Astrocyte (in vitro differentiated cells and primary cell): ENCODE data around the gene CYBA. TPM values are rescaled to one million over a fixed set of nuclear protein-coding genes. Genes with fewer than 3 reads are reported as not detected.

Experiments
- DNase-seq: peaks from one replicate; pipeline ENCODE4 v3.0.0-alpha.2; 2010; ENCODE audit warnings: low read depth
- FAIRE-seq: peaks from 2 replicates; lab custom pipeline; 2011; peaks lifted over from hg19 to GRCh38; lab: Jason Lieb, UNC
- H2AFZ ChIP-seq: 2 replicates; pipeline ENCODE4 v1.6.0; 2012; ENCODE audit warnings: low read depth, low read length, inconsistent platforms
- H3K27ac ChIP-seq: 2 replicates; pipeline ENCODE4 v1.5.1; 2011; ENCODE audit warnings: low read depth, low read length, inconsistent platforms
- H3K27me3 ChIP-seq: 2 replicates; pipeline ENCODE4 v1.6.0; 2011; ENCODE audit warnings: low read length, inconsistent platforms; ENCODE audit not compliant: insufficient read depth
- H3K36me3 ChIP-seq: 2 replicates; pipeline ENCODE4 v1.5.1; 2011; ENCODE audit warnings: low read length, inconsistent platforms; ENCODE audit not compliant: insufficient read depth
- H3K4me1 ChIP-seq: 2 replicates; pipeline ENCODE4 v1.5.1; 2011; ENCODE audit warnings: low read length, inconsistent platforms; ENCODE audit not compliant: insufficient read depth
- H3K4me2 ChIP-seq: 2 replicates; pipeline ENCODE4 v1.6.0; 2012; ENCODE audit warnings: low read length, inconsistent platforms
- H3K4me3 ChIP-seq: 2 replicates; pipeline ENCODE4 v1.5.1; 2011; ENCODE audit warnings: low read depth, mild to moderate bottlenecking, low read length, inconsistent platforms; ENCODE audit not compliant: insufficient read depth
- H3K79me2 ChIP-seq: 2 replicates; pipeline ENCODE4 v1.6.0; 2012; ENCODE audit warnings: mild to moderate bottlenecking, low read length, inconsistent platforms; ENCODE audit not compliant: insufficient read depth
- H3K9ac ChIP-seq: 2 replicates; pipeline ENCODE4 v1.6.0; 2012; ENCODE audit warnings: mild to moderate bottlenecking, low read length, inconsistent platforms
- H3K9me3 ChIP-seq: 2 replicates; pipeline ENCODE4 v1.5.1; 2012; ENCODE audit warnings: low read depth, mild to moderate bottlenecking, low read length, inconsistent platforms; ENCODE audit not compliant: insufficient read depth
- H4K20me1 ChIP-seq: 2 replicates; pipeline ENCODE4 v1.6.0; 2012; ENCODE audit warnings: low read length, inconsistent platforms; ENCODE audit not compliant: insufficient read depth
- H3K27ac Mint-ChIP-seq: one replicate; pipeline ENCODE4 v1.8.0; 2021; ENCODE audit warnings: mild to moderate bottlenecking, mixed read lengths; ENCODE audit not compliant: unreplicated experiment
- H3K27me3 Mint-ChIP-seq: one replicate; pipeline ENCODE4 v1.8.0; 2021; ENCODE audit warnings: low read depth, mixed read lengths; ENCODE audit not compliant: unreplicated experiment
- H3K36me3 Mint-ChIP-seq: one replicate; pipeline ENCODE4 v1.8.0; 2021; ENCODE audit warnings: low read depth, mixed read lengths; ENCODE audit not compliant: unreplicated experiment
- H3K4me1 Mint-ChIP-seq: one replicate; pipeline ENCODE4 v1.8.0; 2021; ENCODE audit warnings: low read depth, mixed read lengths; ENCODE audit not compliant: unreplicated experiment
- H3K4me3 Mint-ChIP-seq: one replicate; pipeline ENCODE4 v1.8.0; 2021; ENCODE audit warnings: mild to moderate bottlenecking, moderate library complexity, mixed read lengths; ENCODE audit not compliant: unreplicated experiment
- H3K9me3 Mint-ChIP-seq: one replicate; pipeline ENCODE4 v1.8.0; 2021; ENCODE audit warnings: mild to moderate bottlenecking, mixed read lengths; ENCODE audit not compliant: unreplicated experiment
- CTCF ChIP-seq: IDR thresholded peaks from 2 replicates; pipeline ENCODE4 v1.5.1; 2011; ENCODE audit warnings: low read depth, mild to moderate bottlenecking, inconsistent platforms, low read length, moderate library complexity; ENCODE audit not compliant: insufficient read depth
- EZH2 ChIP-seq: IDR thresholded peaks from 2 replicates; pipeline ENCODE4 v1.6.1; 2012; ENCODE audit warnings: mild to moderate bottlenecking, low read length, inconsistent platforms; ENCODE audit not compliant: insufficient read depth
- total RNA-seq: library from RNA; stranded (reverse); gene quantifications from 2 replicates; pipeline ENCODE4 v1.2.1, GENCODE V29; 2021

Gene CYBA
- total RNA-seq, 1 donor from 2014 or later = 236 TPM

- Mint-ChIP-seq H3K4me1 (no peaks in the 10 kb centered on the region), H3K36me3 (peaks cover 19% of the 10 kb centered on the region), H3K9me3 (no peaks in the 10 kb centered on the region), H3K4me3 (no peak overlapping the region), H3K27ac (no peak overlapping the region), H3K27me3 (peaks cover 3% of the 10 kb centered on the region)
- no peak overlapping the region for H3K9ac ChIP-seq
- no peaks in the 10 kb centered on the region for H3K9me3 ChIP-seq
- TF ChIP-seq EZH2 (no peak), CTCF (no peak)
- H3K4me3 ChIP-seq = no peak overlapping the region
- H3K4me1 ChIP-seq = no peaks in the 10 kb centered on the region
- FAIRE-seq (no peak), DNase-seq (no peak)
- H3K27me3 ChIP-seq = no peaks in the 10 kb centered on the region
- H3K27ac ChIP-seq = no peak overlapping the region
- no peak overlapping the region for H2AFZ ChIP-seq
- no peak overlapping the region for H3K4me2 ChIP-seq
- peaks cover 7% of the 10 kb centered on the region for H3K79me2 ChIP-seq
- peaks cover 53% of the 10 kb centered on the region for H4K20me1 ChIP-seq
- peaks cover 11% of the 10 kb centered on the region for H3K36me3 ChIP-seq
These were observed 42.8 kb downstream of the CYBA start for GRCh38 chr16:88608076-88608475.

- Histone ChIP-seq H3K4me2 (no peak overlapping the region), H3K79me2 (peaks cover 11% of the 10 kb centered on the region), H3K9me3 (no peaks in the 10 kb centered on the region), H3K27ac (no peak overlapping the region), H3K9ac (no peak overlapping the region), H4K20me1 (peaks cover 55% of the 10 kb centered on the region), H3K27me3 (no peaks in the 10 kb centered on the region), H3K4me3 (no peak overlapping the region), H3K36me3 (peaks cover 21% of the 10 kb centered on the region), H2AFZ (no peak overlapping the region), H3K4me1 (no peaks in the 10 kb centered on the region)
- Mint-ChIP-seq H3K27ac (no peak overlapping the region), H3K9me3 (no peaks in the 10 kb centered on the region), H3K4me3 (no peak overlapping the region), H3K27me3 (peaks cover 3% of the 10 kb centered on the region), H3K36me3 (peaks cover 28% of the 10 kb centered on the region), H3K4me1 (no peaks in the 10 kb centered on the region)
- FAIRE-seq (no peak), DNase-seq (no peak)
- no peak for TF ChIP-seq EZH2
These were observed 44.6 kb downstream of the CYBA start for GRCh38 chr16:88606148-88606757.

- Mint-ChIP-seq H3K27ac (no peak overlapping the region), H3K9me3 (no peaks in the 10 kb centered on the region), H3K36me3 (peaks cover 24% of the 10 kb centered on the region), H3K27me3 (no peaks in the 10 kb centered on the region), H3K4me1 (no peaks in the 10 kb centered on the region), H3K4me3 (no peak overlapping the region)
- FAIRE-seq (no peak), DNase-seq (no peak)
- Histone ChIP-seq H3K27me3 (no peaks in the 10 kb centered on the region), H3K9ac (no peak overlapping the region), H3K4me1 (no peaks in the 10 kb centered on the region), H3K4me3 (no peak overlapping the region), H3K79me2 (peaks cover 11% of the 10 kb centered on the region), H3K27ac (no peak overlapping the region), H2AFZ (no peak overlapping the region), H3K9me3 (no peaks in the 10 kb centered on the region), H3K36me3 (peaks cover 23% of the 10 kb centered on the region), H3K4me2 (no peak overlapping the region), H4K20me1 (peaks cover 51% of the 10 kb centered on the region)
- TF ChIP-seq CTCF (no peak), EZH2 (no peak)
These were observed 45.4 kb downstream of the CYBA start for GRCh38 chr16:88605186-88606147.
